GM19351 (cell line): ENCODE data around the gene ERGIC3.
"Not testable (repeated sequence)": the region's sequence is repeated elsewhere in the genome, so short reads cannot be mapped to it uniquely, and the experiment has no call there.

Experiments used
- ATAC-seq: cut with Tn5 transposase; IDR thresholded peaks from one replicate; pipeline ENCODE4 v1.9.1; 2021; ENCODE audit warnings: mild to moderate bottlenecking, moderate library complexity; ENCODE audit not compliant: unreplicated experiment

Gene ERGIC3

GRCh38 chr20:35517767-35518166 lies 24.1 kb upstream of the ERGIC3 start:
- not testable (repeated sequence) for ATAC-seq

GRCh38 chr20:35518955-35519354 lies 22.9 kb upstream of the ERGIC3 start:
- ATAC-seq, result no peak

GRCh38 chr20:35523298-35523888 lies 18.5 kb upstream of the ERGIC3 start:
- no peak for ATAC-seq

GRCh38 chr20:35525639-35526038 lies 16.2 kb upstream of the ERGIC3 start:
- no peak for ATAC-seq

- ATAC-seq, result no peak
Observed at GRCh38 chr20:35527122-35527769, 14.6 kb upstream of the ERGIC3 start.

GRCh38 chr20:35529552-35529951 lies 12.3 kb upstream of the ERGIC3 start, which contains the start of gene C20orf173:
TSS of gene C20orf173 (minus strand) at chr20:35529652. CDS start at chr20:35529373, 279 bp downstream.
- no peak for ATAC-seq

- no peak for ATAC-seq
Observed at GRCh38 chr20:35539756-35540212, 2.1 kb upstream of the ERGIC3 start.

- no peak for ATAC-seq
Observed at GRCh38 chr20:35541118-35541782, 628 bp upstream of the ERGIC3 start.

GRCh38 chr20:35542990-35543389 lies 1.1 kb downstream of the ERGIC3 start:
- no peak for ATAC-seq

- no peak for ATAC-seq
Observed at GRCh38 chr20:35544436-35544835, 2.6 kb downstream of the ERGIC3 start.

GRCh38 chr20:35544941-35545340 lies 3.1 kb downstream of the ERGIC3 start:
- not testable (repeated sequence) for ATAC-seq

GRCh38 chr20:35546127-35546526 lies 4.2 kb downstream of the ERGIC3 start:
- no peak for ATAC-seq

- no peak for ATAC-seq
Observed at GRCh38 chr20:35547329-35547728, 5.5 kb downstream of the ERGIC3 start.

GRCh38 chr20:35551503-35551902 lies 9.6 kb downstream of the ERGIC3 start:
- no peak for ATAC-seq

GRCh38 chr20:35552914-35553313 lies 11.0 kb downstream of the ERGIC3 start:
- no peak for ATAC-seq

- ATAC-seq, result not testable (repeated sequence)
Observed at GRCh38 chr20:35555461-35555860, 13.6 kb downstream of the ERGIC3 start.

- no peak for ATAC-seq
Observed at GRCh38 chr20:35555951-35556645, 14.2 kb downstream of the ERGIC3 start.

GRCh38 chr20:35556871-35557270 lies 15.0 kb downstream of the ERGIC3 start:
- no peak for ATAC-seq

GRCh38 chr20:35558451-35558850 lies 16.6 kb downstream of the ERGIC3 start:
- no peak for ATAC-seq

- no peak for ATAC-seq
Observed at GRCh38 chr20:35559042-35559693, 17.3 kb downstream of the ERGIC3 start.

- no peak for ATAC-seq
Observed at GRCh38 chr20:35560105-35560511, 18.2 kb downstream of the ERGIC3 start.
